SW 1271 (cell line): Measurements from ENCODE around the gene ASTN1.

Source experiments
- DNase-seq, 2 experiments: peaks; one replicate each; lab custom pipeline; 2025; lab: John Stamatoyannopoulos, UW

The ASTN1 gene

GRCh38 chr1:176838276-176838995 is 326.1 kb downstream of the ASTN1 start:
- DNase-seq = no peak

- DNase-seq = no peak
Observed at GRCh38 chr1:176837708-176838107, 326.8 kb downstream of the ASTN1 start.

- no peak for DNase-seq
Observed at GRCh38 chr1:176831150-176831549, 333.4 kb downstream of the ASTN1 start.

DNA sequence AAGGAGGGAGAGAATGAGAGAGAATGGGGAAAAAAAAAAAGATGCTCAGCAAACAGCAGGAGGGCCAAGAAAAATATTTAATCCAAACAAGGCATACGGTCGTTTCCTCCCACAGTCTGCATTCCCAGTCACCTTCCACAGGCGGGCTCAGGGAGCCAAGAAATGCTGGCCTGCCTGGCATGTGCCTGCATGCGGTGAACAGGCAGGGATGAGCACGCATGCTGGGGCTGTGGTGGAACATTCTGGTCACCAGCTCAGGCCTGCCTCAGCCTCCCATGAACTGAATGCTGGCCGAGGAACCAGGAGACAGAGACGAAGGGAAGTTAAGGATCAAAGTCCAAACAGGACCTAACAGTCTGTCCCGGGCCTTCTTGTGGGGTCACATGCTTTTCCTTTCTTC is 335.3 kb downstream of the ASTN1 start:
- no peak for DNase-seq

DNA sequence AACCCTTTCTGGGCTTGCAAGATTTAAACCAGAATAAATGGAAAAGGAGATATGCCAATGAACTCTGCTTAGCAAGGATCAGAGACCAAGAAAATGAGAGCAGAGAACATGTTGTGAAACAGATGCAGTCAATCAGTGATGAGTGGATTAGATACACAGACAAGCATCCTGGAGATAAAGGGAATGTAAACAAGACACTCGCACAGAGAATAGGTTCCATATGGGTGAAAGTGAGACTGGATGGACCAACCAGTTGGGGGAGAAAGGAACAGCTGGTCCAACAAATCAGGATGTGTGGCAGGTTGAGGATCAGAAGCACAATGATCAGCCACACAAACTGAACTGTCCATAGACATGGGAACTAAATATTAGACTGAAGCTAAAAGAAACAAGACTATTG is 338.2 kb downstream of the ASTN1 start:
- no peak for DNase-seq

- no peak for DNase-seq
Observed at GRCh38 chr1:176820391-176821031, 344.0 kb downstream of the ASTN1 start.

GRCh38 chr1:176816232-176816631 is 348.3 kb downstream of the ASTN1 start:
- no peak for DNase-seq

DNA sequence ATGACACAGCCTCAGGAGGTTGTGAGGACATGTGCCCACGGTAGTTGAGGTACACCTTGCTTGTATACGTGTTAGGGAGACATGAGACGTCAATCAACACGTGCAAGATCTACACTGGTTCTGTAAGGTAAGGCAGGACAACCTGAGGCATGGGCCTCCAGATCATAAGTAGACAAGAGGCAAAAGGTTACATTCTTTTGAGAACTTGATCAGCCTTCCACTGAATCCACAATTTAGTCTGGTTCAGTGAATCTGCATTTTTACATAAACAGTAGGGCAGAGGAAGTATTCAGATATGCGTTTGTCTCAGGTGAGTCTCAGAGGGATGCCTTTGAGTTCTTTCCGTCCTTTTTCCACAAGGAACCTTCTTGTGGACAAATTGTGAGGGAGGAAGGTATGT is 348.9 kb downstream of the ASTN1 start:
- no peak for DNase-seq

DNA sequence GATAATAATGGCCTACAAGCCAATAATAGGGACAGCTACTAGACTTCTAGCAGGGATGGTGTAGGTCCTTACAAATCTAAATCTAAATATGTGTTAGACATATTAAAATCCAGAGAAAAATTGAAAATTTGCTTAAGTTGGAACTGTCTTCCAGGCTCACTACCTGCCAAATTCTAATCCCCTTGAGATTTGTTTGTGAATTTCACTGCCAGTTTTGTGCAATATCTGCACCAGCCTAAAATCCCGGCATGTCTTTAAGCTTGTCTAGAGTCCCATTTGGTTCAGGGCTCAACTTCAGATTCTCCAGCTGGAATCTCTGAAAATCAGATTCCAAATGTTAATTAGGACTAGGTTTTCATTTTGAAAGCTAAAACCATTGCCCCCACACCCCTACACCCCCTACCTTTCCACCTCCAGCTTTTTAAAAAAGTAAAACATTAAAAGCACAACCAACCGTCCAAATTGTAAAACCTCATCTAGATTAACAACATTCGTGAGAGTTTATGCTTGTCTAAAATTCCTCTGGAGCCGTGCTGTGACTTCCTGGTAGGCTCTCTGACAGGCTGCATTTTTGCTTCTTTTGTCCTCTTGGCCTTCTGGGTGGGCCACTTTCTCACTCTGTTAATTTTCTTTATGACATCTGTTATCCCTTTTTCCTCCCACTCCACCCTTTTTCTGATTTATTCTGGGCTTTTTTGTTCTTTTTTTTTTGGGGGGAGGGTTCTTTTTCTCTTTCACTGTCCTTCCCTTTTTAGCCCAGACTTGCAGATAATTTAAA is 352.8 kb downstream of the ASTN1 start:
- DNase-seq = no peak

- DNase-seq = no peak
Observed at GRCh38 chr1:176809292-176809691, 355.2 kb downstream of the ASTN1 start.
